Ramos (cell line): ENCODE data around the gene DGAT2.

Source experiments
- in situ Hi-C: fragments of 300-500 bp; cut with MboI; formaldehyde crosslinking; loops from one replicate; pipeline ENCODE4 v1.14.3; 2022; ENCODE audit warnings: low sequenced_read_pairs; ENCODE audit not compliant: unreplicated experiment

DGAT2 gene

GRCh38 chr11:75816561-75817239 lies 48.1 kb downstream of the DGAT2 start:
- in situ Hi-C loops = no loop called here

DNA sequence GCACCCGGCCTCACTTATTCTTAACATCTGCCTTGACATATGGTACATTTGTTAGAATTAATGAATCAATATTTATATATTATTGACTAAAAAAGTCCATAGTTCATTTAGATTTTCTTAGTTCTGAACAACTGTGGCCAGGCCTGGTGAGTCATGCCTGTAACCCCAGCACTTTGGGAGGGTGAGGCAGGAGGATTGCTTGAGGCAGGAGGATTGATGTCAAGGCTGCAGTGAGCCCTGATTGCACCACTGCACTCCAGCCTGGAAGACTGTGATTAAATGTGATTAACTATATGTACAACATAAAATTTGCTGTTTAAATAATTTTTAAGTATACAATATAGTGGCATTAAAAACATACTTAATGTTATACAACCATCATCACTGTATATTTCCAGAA lies 52.1 kb downstream of the DGAT2 start:
- in situ Hi-C loops = no loop called here

DNA sequence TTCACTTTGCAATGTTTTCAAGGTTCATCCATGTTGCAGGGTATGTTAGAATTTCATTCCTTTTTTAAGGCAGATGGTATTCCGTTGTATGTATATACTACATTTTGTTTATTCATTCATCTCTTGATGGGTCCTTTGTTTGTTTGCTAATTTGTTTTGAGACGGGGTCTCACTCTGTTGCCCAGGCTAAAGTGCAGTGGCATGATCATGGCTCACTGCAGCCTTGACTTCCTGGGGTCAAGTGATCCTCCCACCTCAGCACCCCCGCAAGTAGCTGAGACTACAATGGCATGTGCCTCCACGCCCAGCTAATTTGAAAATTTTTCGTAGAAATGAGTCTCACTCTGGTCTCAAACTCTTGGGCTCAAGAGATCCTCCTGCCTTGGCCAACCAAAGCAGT lies 52.6 kb downstream of the DGAT2 start:
- in situ Hi-C loops = no loop called here

DNA sequence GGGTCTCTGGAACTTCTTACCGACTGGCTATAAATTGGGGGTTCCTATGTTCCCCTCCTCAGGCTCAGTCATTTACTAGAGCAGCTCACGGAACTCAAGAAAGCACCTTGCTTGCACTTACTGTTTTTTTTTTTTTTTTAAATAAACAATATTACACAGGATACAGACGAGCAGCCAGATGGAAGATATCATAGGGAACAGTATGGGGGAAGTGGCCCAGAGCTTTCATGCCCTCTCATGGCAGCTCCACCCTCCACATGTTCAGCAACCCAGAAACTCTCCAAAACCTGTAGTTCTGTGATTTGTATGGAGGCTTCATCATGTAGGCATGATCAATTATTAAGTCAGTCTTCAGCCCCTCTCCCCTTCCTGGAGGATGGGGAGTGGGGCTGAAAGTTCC lies 54.0 kb downstream of the DGAT2 start:
- in situ Hi-C loops = no loop called here

DNA sequence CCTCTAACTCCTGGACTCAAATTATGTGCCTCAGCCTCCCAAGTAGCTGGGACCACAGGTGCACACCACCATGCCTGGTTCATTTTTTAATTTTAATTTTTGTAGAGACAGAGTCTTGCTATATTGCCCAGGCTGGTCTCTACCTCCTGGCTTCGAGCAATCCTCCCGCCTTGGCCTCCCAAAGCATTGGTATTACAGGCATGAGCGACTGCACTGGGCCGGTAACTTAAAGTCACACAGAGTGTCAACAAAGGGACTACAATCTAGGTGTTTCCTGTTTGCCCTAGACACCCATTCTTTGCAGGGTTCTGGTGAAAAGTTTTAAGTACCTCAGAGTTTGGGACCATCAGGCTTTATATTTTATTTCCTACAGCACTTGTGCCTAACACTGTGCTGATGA lies 54.8 kb downstream of the DGAT2 start:
- in situ Hi-C loops = no loop called here

DNA sequence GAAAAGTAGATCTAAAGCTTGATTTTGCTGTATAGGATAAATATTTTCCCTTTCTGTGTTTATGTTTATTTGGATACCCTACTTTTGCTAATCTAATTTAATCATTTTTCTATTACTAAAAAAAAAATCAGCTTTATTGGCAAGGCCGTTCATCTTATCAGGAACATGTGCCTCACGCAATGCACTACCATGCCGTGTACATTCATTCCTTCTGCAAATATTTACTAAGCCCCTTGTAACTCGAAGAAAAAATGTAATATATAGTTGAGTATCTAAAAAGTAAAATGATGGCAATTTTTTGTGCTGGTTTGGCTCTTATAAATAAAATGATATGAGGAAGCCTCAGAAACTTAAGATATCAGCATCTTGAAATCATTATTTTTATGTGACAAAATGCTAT lies 55.4 kb downstream of the DGAT2 start:
- in situ Hi-C loops = no loop called here

DNA sequence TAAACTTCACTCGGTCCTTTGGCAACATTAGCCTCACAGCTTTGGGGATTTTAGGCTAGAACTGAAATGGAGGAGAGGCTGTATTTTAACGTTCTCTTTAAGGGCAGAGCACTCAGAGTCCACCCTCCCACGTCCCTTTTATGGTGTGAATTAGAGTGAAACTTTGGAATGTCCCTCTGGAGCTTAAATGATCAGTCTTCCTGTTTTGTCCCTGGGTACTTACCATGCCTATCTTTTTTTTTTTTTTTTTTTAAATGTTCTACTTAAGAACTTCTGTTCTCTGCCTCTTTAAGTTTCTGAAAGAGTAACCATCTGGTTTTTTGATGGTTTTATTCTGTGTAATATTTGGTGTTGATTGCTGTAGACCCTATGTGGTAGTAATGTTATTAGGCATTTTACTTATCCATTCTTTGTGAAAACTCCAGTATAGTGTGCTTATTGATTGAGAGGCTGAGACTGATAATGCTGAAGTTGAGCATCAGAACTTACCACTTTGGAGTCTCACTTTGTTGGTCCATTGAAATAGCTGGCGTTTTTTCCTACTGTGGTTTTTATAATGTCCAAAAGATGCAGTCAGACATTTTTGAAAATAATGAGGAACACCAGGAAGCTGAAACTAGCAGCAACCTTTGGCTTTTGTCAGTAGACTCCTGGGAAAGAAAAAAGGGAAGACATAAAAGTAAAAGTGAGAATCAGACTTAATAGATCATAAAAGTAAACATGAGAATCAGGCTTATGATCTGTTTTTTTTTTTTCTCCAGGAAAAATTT lies 58.1 kb downstream of the DGAT2 start:
- in situ Hi-C loops = no loop called here

DNA sequence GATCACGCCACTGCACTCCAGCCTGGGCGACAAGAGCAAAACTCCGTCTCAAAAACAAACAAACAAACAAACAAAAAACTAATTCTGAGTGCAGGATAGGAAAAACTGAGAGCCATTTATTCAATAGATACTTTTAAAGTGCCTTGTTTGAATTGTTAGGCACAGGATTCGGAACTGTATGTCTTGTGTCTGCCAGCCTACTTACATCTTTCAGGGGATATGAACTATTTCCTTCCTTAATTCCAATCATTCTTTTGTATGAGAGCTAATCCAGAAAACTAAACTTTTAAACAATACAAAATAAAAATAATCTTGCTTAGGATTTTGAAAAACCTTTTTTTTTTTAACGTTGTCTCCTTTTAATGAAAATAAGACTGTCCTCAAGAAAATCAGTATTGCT lies 59.0 kb downstream of the DGAT2 start:
- in situ Hi-C loops = no loop called here

DNA sequence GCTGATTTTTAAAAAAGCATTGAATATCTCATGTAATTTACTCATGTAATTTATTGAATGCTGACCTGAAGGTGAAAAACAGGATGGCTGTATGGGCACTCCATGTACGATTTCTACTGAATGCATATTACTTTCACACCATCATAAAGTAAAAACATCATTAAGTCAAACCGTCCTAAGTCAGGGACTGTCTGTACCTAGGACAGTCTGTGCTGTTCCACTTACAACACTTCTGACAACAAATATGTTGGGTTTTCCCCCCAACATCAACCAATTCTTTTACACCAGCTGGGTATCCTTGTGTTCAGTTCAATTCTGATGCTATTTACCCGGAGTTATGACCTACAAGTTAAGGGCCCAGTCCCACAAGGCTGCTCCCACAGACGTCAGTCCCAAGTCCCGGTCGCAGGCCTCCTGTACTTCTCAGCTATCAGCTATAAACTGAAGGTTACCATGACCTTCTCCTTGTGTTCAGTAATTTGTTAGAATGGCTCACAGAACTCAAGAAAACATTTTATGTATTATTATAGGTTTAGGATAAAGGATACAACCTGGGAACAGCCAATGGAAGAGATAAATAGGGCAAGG lies 63.4 kb downstream of the DGAT2 start:
- in situ Hi-C loops = no loop called here

DNA sequence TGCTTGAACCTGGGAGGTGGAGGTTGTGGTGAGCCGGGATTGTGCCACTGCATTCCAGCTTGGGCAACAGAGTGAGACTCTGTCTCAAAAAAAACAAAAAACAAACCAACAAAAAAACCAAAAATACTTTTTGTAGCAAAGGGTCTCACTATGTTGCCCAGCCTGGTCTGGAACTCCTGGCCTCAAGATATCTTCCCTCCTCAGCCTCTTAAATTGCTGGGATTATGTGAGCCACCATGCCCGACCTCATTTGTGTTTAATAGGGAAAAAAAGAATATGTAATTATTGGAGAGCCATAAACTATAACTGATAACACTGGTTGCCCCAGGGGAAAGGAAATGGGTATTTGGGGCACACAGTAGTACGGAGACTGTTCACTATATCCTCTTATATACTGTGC lies 66.2 kb downstream of the DGAT2 start:
- in situ Hi-C loops = no loop called here

DNA sequence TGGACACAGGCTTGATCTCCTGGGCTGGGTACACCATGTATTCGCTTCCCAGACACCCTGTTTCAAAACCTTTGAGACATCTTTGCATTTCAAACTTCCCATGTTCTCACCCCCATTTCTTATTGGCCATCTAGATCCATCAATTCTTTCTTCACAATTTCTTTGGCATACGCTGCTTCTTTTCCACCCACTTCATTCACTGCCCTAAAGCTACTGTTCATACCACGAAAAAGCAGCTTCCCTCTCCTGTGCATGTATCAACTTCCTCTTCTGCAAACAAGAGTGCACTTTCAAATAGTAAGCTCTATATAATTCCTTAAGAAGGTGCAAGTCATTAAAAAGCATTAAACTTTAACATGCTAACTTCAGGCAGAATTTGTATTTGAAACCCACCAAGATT lies 67.8 kb downstream of the DGAT2 start:
- in situ Hi-C loops = no loop called here

DNA sequence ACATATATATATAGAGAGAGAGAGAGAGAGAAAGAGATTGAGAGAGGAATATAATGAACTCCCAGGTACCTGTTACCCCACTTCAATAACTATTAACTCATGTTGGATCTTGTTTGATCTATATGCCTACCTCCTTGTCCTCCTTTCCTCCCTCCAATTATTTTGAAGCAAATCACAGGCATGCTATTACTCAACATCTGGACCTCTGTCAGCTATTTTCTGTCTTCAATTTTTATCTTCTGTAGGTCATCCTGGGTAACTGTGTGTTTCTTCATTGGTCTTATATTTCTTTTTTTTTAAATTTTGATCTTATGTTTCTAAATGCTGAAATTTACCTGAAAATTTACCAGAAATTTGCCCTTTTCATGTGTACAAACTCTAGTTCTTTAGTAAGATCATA lies 71.3 kb downstream of the DGAT2 start:
- in situ Hi-C loops = no loop called here

- in situ Hi-C loops = no loop called here
Measured at GRCh38 chr11:75840522-75840921, 71.9 kb downstream of the DGAT2 start.

DNA sequence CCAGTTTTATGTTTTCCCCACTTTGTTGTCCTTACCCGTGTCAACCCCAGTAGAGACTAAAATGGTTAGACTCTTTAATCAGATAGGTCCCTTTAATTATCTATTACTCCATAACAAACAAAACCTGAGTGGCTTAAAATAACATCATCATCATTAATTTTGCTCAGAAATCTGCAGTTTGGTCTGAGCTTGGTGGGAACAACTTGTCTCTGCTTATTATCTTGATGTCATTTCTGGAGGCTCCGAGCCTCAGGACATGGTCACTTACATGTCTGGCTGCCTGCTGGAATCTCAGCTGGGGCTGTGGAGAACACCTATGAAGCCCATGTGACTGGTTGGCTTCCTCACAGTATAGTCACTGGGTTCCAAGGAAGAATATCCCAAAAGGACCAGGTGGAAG lies 73.2 kb downstream of the DGAT2 start:
- in situ Hi-C loops = no loop called here

GRCh38 chr11:75845324-75845723 lies 76.7 kb downstream of the DGAT2 start:
- in situ Hi-C loops = no loop called here

GRCh38 chr11:75849894-75850293 lies 81.3 kb downstream of the DGAT2 start:
- in situ Hi-C loops = no loop called here

DNA sequence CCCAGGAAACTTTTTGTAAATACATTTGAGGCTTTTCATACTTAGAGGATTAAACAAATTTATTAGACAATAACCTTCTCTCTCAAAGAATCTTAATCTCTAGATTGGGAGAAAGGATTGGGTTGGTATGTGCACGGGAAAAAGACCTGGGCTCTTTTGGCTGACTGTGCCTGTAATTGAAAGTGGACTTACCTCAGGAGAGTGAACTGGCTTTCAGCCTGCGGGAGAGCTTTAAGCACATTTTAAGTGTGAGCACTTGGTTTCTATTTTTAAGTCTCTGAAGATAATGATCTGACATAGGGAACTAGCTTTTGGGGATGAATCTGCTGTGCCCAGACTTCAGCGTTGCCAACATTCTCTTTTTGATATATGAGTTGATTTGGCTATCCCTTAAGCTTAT lies 82.2 kb downstream of the DGAT2 start:
- in situ Hi-C loops = no loop called here
